Measurements from ENCODE around the gene RHEBL1.

Gene RHEBL1

GRCh38 chr12:49069507-49070346 is at the start of gene RHEBL1:
RHEBL1 (minus strand) TSS chr12:49069979; CDS start chr12:49069785, 194 bp downstream.
- Histone ChIP-seq H3K4me3 (ENCODE audit: low read depth, low read length) (peak within 1 kb of the TSS; percentile 84), H3K4me1 (ENCODE audit: control insufficient read depth, insufficient read depth, low read length) (peaks cover 9% of the 10 kb centered on the region; the same call in 1 of the 2 replicates), H3K27ac (ENCODE audit: low read depth, low read length) (no peak within 1 kb of the TSS), H3K9me3 (ENCODE audit: control insufficient read depth, insufficient read depth, low read depth, low read length) (no peaks in the 10 kb centered on the region), H3K9ac (ENCODE audit: low read length) (peak within 1 kb of the TSS; percentile 45), H3K36me3 (ENCODE audit: control insufficient read depth, insufficient read depth, low read length) (0 out of 2 replicates have a peak, but pooled peaks cover 4% of the 10 kb centered on the region), H3K27me3 (ENCODE audit: control insufficient read depth, insufficient read depth, low read length) (peaks cover 7% of the 10 kb centered on the region)

GRCh38 chr12:49111206-49111605 is 41.4 kb upstream of the RHEBL1 start:
- Histone ChIP-seq H3K27ac (ENCODE audit: low read depth, low read length) (no peak overlapping the region), H3K9me3 (ENCODE audit: control insufficient read depth, insufficient read depth, low read depth, low read length) (0 out of 2 replicates have a peak, but pooled peaks cover 6% of the 10 kb centered on the region), H3K27me3 (ENCODE audit: control insufficient read depth, insufficient read depth, low read length) (no peaks in the 10 kb centered on the region), H3K4me1 (ENCODE audit: control insufficient read depth, insufficient read depth, low read length) (peaks cover 15% of the 10 kb centered on the region), H3K36me3 (ENCODE audit: control insufficient read depth, insufficient read depth, low read length) (peaks cover 11% of the 10 kb centered on the region), H3K4me3 (ENCODE audit: low read depth, low read length) (peak overlapping the region; percentile 91), H3K9ac (ENCODE audit: low read length) (no peak overlapping the region)

- peak within 1 kb of the TSS; percentile 73 for H3K9ac ChIP-seq (ENCODE audit: low read length)
- peaks cover 15% of the 10 kb centered on the region for H3K4me1 ChIP-seq (ENCODE audit: control insufficient read depth, insufficient read depth, low read length)
- H3K36me3 ChIP-seq (ENCODE audit: control insufficient read depth, insufficient read depth, low read length), result peaks cover 15% of the 10 kb centered on the region
- no peaks in the 10 kb centered on the region for H3K27me3 ChIP-seq (ENCODE audit: control insufficient read depth, insufficient read depth, low read length)
- no peak within 1 kb of the TSS for H3K27ac ChIP-seq (ENCODE audit: low read depth, low read length)
- H3K9me3 ChIP-seq (ENCODE audit: control insufficient read depth, insufficient read depth, low read depth, low read length), result 0 out of 2 replicates have a peak, but pooled peaks cover 6% of the 10 kb centered on the region
- peak within 1 kb of the TSS; percentile 91 for H3K4me3 ChIP-seq (ENCODE audit: low read depth, low read length)
Measured at GRCh38 chr12:49110464-49111155, 40.8 kb upstream of the RHEBL1 start, which contains the start of gene LMBR1L. LMBR1L (minus strand) TSS chr12:49110847; CDS start chr12:49110555, 292 bp downstream.

GRCh38 chr12:49109641-49110463 is 40.1 kb upstream of the RHEBL1 start:
- no peaks in the 10 kb centered on the region for H3K27me3 ChIP-seq (ENCODE audit: control insufficient read depth, insufficient read depth, low read length)
- peaks cover 15% of the 10 kb centered on the region for H3K4me1 ChIP-seq (ENCODE audit: control insufficient read depth, insufficient read depth, low read length)
- no peak overlapping the region for H3K27ac ChIP-seq (ENCODE audit: low read depth, low read length)

GRCh38 chr12:49108958-49109404 is 39.2 kb upstream of the RHEBL1 start:
- no peak overlapping the region for H3K27ac ChIP-seq (ENCODE audit: low read depth, low read length)
- H3K9ac ChIP-seq (ENCODE audit: low read length), result no peak overlapping the region
- H3K4me1 ChIP-seq (ENCODE audit: control insufficient read depth, insufficient read depth, low read length), result peaks cover 15% of the 10 kb centered on the region
- no peaks in the 10 kb centered on the region for H3K27me3 ChIP-seq (ENCODE audit: control insufficient read depth, insufficient read depth, low read length)
- H3K4me3 ChIP-seq (ENCODE audit: low read depth, low read length), result peak overlapping the region; percentile 91; the same call in 1 of the 2 replicates
- 0 out of 2 replicates have a peak, but pooled peaks cover 6% of the 10 kb centered on the region for H3K9me3 ChIP-seq (ENCODE audit: control insufficient read depth, insufficient read depth, low read depth, low read length)
- peaks cover 32% of the 10 kb centered on the region for H3K36me3 ChIP-seq (ENCODE audit: control insufficient read depth, insufficient read depth, low read length)

More at GRCh38 chr12:49109641-49110463, 40.1 kb upstream of the RHEBL1 start:
- Histone ChIP-seq H3K9ac (ENCODE audit: low read length) (peak overlapping the region; percentile 73), H3K4me3 (ENCODE audit: low read depth, low read length) (peak overlapping the region; percentile 91), H3K36me3 (ENCODE audit: control insufficient read depth, insufficient read depth, low read length) (peaks cover 23% of the 10 kb centered on the region), H3K9me3 (ENCODE audit: control insufficient read depth, insufficient read depth, low read depth, low read length) (0 out of 2 replicates have a peak, but pooled peaks cover 6% of the 10 kb centered on the region)

GRCh38 chr12:49105504-49106084 is 35.8 kb upstream of the RHEBL1 start:
- Histone ChIP-seq H3K36me3 (ENCODE audit: control insufficient read depth, insufficient read depth, low read length) (peaks cover 65% of the 10 kb centered on the region), H3K27ac (ENCODE audit: low read depth, low read length) (no peak overlapping the region), H3K9ac (ENCODE audit: low read length) (no peak overlapping the region), H3K9me3 (ENCODE audit: control insufficient read depth, insufficient read depth, low read depth, low read length) (no peaks in the 10 kb centered on the region), H3K4me1 (ENCODE audit: control insufficient read depth, insufficient read depth, low read length) (peaks cover 15% of the 10 kb centered on the region), H3K27me3 (ENCODE audit: control insufficient read depth, insufficient read depth, low read length) (no peaks in the 10 kb centered on the region), H3K4me3 (ENCODE audit: low read depth, low read length) (no peak overlapping the region)

GRCh38 chr12:49104822-49105221 is 35.0 kb upstream of the RHEBL1 start:
- no peaks in the 10 kb centered on the region for H3K27me3 ChIP-seq (ENCODE audit: control insufficient read depth, insufficient read depth, low read length)
- H3K36me3 ChIP-seq (ENCODE audit: control insufficient read depth, insufficient read depth, low read length), result peaks cover 73% of the 10 kb centered on the region
- H3K27ac ChIP-seq (ENCODE audit: low read depth, low read length), result no peak overlapping the region
- no peak overlapping the region for H3K4me3 ChIP-seq (ENCODE audit: low read depth, low read length)
- H3K9me3 ChIP-seq (ENCODE audit: control insufficient read depth, insufficient read depth, low read depth, low read length), result no peaks in the 10 kb centered on the region
- H3K4me1 ChIP-seq (ENCODE audit: control insufficient read depth, insufficient read depth, low read length), result peaks cover 15% of the 10 kb centered on the region
- H3K9ac ChIP-seq (ENCODE audit: low read length), result no peak overlapping the region

- no peak overlapping the region for H3K27ac ChIP-seq (ENCODE audit: low read depth, low read length)
- peaks cover 6% of the 10 kb centered on the region for H3K27me3 ChIP-seq (ENCODE audit: control insufficient read depth, insufficient read depth, low read length)
- peaks cover 74% of the 10 kb centered on the region for H3K36me3 ChIP-seq (ENCODE audit: control insufficient read depth, insufficient read depth, low read length)
- no peak overlapping the region for H3K4me3 ChIP-seq (ENCODE audit: low read depth, low read length)
- no peak overlapping the region for H3K9ac ChIP-seq (ENCODE audit: low read length)
- H3K4me1 ChIP-seq (ENCODE audit: control insufficient read depth, insufficient read depth, low read length), result no peaks in the 10 kb centered on the region
- no peaks in the 10 kb centered on the region for H3K9me3 ChIP-seq (ENCODE audit: control insufficient read depth, insufficient read depth, low read depth, low read length)
Measured at GRCh38 chr12:49100380-49100779, 30.6 kb upstream of the RHEBL1 start.

- no peak overlapping the region for H3K27ac ChIP-seq (ENCODE audit: low read depth, low read length)
- no peak overlapping the region for H3K4me3 ChIP-seq (ENCODE audit: low read depth, low read length)
- H3K9ac ChIP-seq (ENCODE audit: low read length), result no peak overlapping the region
- H3K9me3 ChIP-seq (ENCODE audit: control insufficient read depth, insufficient read depth, low read depth, low read length), result no peaks in the 10 kb centered on the region
- H3K27me3 ChIP-seq (ENCODE audit: control insufficient read depth, insufficient read depth, low read length), result peaks cover 23% of the 10 kb centered on the region
- H3K4me1 ChIP-seq (ENCODE audit: control insufficient read depth, insufficient read depth, low read length), result peaks cover 5% of the 10 kb centered on the region
- H3K36me3 ChIP-seq (ENCODE audit: control insufficient read depth, insufficient read depth, low read length), result peaks cover 57% of the 10 kb centered on the region
Measured at GRCh38 chr12:49098703-49099102, 28.9 kb upstream of the RHEBL1 start.

GRCh38 chr12:49098035-49098451 is 28.3 kb upstream of the RHEBL1 start:
- Histone ChIP-seq H3K36me3 (ENCODE audit: control insufficient read depth, insufficient read depth, low read length) (peaks cover 51% of the 10 kb centered on the region), H3K9me3 (ENCODE audit: control insufficient read depth, insufficient read depth, low read depth, low read length) (no peaks in the 10 kb centered on the region), H3K9ac (ENCODE audit: low read length) (no peak overlapping the region), H3K4me3 (ENCODE audit: low read depth, low read length) (no peak overlapping the region), H3K27ac (ENCODE audit: low read depth, low read length) (no peak overlapping the region), H3K4me1 (ENCODE audit: control insufficient read depth, insufficient read depth, low read length) (peaks cover 8% of the 10 kb centered on the region), H3K27me3 (ENCODE audit: control insufficient read depth, insufficient read depth, low read length) (peaks cover 29% of the 10 kb centered on the region)

Data from HUES6 (cell line).